Measurements from ENCODE around the gene VANGL1. TPM values are rescaled to one million over a fixed set of nuclear protein-coding genes. Genes with fewer than 3 reads are reported as not detected.

VANGL1 gene
- total RNA-seq, 2 experiments from 2014 or later: 1.1 to 1.8 TPM

DNA sequence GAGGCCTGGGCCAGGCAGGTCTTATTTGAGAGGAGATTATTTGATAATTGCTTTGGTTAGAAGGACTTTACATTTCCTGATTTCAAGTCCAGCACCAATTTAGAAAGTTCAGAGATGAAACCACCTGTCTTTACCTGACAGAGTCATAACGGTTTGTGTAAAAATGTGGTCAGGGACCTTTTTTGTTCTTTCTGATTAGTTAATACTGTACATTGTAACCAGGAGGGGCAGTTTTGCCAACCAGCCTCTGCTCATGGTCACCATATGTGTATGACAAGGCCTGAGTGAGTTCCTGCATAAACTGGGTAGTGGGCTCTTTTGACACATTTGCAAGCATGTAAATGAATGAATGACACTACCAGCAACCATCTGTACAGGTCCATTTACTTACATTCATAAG lies 55.8 kb downstream of the VANGL1 start:
- POLR2A ChIA-PET: no interaction called here
- TF ChIP-seq, protein P1, sequence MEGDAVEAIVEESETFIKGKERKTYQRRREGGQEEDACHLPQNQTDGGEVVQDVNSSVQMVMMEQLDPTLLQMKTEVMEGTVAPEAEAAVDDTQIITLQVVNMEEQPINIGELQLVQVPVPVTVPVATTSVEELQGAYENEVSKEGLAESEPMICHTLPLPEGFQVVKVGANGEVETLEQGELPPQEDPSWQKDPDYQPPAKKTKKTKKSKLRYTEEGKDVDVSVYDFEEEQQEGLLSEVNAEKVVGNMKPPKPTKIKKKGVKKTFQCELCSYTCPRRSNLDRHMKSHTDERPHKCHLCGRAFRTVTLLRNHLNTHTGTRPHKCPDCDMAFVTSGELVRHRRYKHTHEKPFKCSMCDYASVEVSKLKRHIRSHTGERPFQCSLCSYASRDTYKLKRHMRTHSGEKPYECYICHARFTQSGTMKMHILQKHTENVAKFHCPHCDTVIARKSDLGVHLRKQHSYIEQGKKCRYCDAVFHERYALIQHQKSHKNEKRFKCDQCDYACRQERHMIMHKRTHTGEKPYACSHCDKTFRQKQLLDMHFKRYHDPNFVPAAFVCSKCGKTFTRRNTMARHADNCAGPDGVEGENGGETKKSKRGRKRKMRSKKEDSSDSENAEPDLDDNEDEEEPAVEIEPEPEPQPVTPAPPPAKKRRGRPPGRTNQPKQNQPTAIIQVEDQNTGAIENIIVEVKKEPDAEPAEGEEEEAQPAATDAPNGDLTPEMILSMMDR (IDR thresholded peaks at IDR 0.05): no peak
- H3K4me1 Mint-ChIP-seq (ENCODE audit: low read depth): no peaks in the 10 kb centered on the region
- no peak overlapping the region for H3K27ac Mint-ChIP-seq
- Histone ChIP-seq H3K4me3 (ENCODE audit: low read length) (no peak overlapping the region), H3K27ac (ENCODE audit: low read depth in 1 of 2, low read length in 2 of 2) (no peak overlapping the region), H3K9me3 (ENCODE audit: control insufficient read depth in 1 of 2, insufficient read depth in 1 of 2, low read length in 2 of 2) (no peaks in the 10 kb centered on the region), H3K4me1 (ENCODE audit: insufficient read depth, low read length) (no peaks in the 10 kb centered on the region), H3K27me3 (ENCODE audit: control insufficient read depth in 1 of 2, insufficient read depth in 2 of 2, low read length in 2 of 2) (peaks cover 0 to 5% of the 10 kb centered on the region in 2 experiments), H3K36me3 (ENCODE audit: insufficient read depth, low read length) (no peaks in the 10 kb centered on the region)
- CTCF ChIA-PET: no interaction called here
- H3K36me3 Mint-ChIP-seq (ENCODE audit: low read depth): no peaks in the 10 kb centered on the region
- no peak overlapping the region for H3K4me3 Mint-ChIP-seq
- H3K9me3 Mint-ChIP-seq: no peaks in the 10 kb centered on the region
- DNase-seq (no peak), ATAC-seq (ENCODE audit: poor library complexity) (no peak)
- intact Hi-C loops (cut with DNase I, micrococcal nuclease): no loop called here
- H3K27me3 Mint-ChIP-seq: no peaks in the 10 kb centered on the region

DNA sequence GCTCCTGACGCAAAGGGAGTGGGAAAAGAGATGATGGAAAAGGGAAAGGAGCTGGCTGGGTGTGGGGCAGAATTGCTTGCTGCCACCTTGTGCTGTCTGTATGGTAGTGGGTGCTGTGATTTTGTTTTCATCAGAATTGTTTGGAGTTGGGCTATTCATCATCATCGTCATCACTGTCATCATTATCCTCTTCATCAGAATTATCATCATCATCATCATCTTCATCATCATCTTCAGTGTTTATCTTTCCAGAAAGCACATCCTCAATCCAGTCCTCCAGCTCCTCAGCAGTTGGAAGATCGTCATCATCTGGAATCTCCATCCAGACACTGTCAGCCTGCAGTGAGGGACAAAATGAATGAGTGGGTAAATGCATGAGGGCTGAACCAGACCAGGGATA lies 59.3 kb downstream of the VANGL1 start:
- Mint-ChIP-seq H3K27ac (no peak overlapping the region), H3K4me1 (ENCODE audit: low read depth) (no peaks in the 10 kb centered on the region), H3K27me3 (no peaks in the 10 kb centered on the region), H3K4me3 (no peak overlapping the region), H3K36me3 (ENCODE audit: low read depth) (no peaks in the 10 kb centered on the region), H3K9me3 (no peaks in the 10 kb centered on the region)
- intact Hi-C loops (cut with DNase I, micrococcal nuclease): no loop called here
- no peaks in the 10 kb centered on the region for H3K4me1 ChIP-seq (ENCODE audit: insufficient read depth, low read length)
- ATAC-seq (ENCODE audit: poor library complexity) (no peak), DNase-seq (no peak)
- TF ChIP-seq, protein P1 (IDR thresholded peaks at IDR 0.05): no peak
- ChIA-PET POLR2A (interaction anchor here (0.6 kb wide), 1 partner anchor 14 kb away, joined by 3 read pairs; no protein-coding TSS in a partner anchor), CTCF (no interaction called here)
- no peaks in the 10 kb centered on the region for H3K36me3 ChIP-seq (ENCODE audit: insufficient read depth, low read length)
- no peak overlapping the region for H3K27ac ChIP-seq (ENCODE audit: low read depth in 1 of 2, low read length in 2 of 2)
- H3K27me3 ChIP-seq (ENCODE audit: control insufficient read depth in 1 of 2, insufficient read depth in 2 of 2, low read length in 2 of 2): peaks cover 0 to 5% of the 10 kb centered on the region in 2 experiments
- H3K9me3 ChIP-seq (ENCODE audit: control insufficient read depth in 1 of 2, insufficient read depth in 1 of 2, low read length in 2 of 2): no peaks in the 10 kb centered on the region
- no peak overlapping the region for H3K4me3 ChIP-seq (ENCODE audit: low read length)

DNA sequence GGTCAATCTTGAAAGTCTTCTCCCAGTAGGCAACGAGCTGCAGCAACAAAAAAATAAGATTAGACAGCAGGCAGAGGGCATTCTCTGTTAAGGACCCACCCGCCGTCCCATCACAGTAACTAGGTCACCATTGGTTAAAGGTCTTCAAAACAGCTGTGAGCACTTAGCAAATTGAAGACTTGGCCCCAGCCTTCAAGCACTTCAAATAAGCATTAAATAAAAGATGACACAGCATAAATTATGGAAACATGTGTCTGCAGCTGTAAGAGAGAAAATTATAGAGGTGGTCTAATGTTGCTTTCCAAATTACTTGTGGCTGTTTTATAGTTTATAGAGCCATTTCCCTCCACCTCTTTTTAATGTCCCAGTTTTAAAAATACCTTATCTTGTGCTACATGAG lies 61.2 kb downstream of the VANGL1 start:
- no peak overlapping the region for H3K4me3 ChIP-seq (ENCODE audit: low read length)
- H3K36me3 ChIP-seq (ENCODE audit: insufficient read depth, low read length): no peaks in the 10 kb centered on the region
- no peaks in the 10 kb centered on the region for H3K9me3 ChIP-seq (ENCODE audit: control insufficient read depth in 1 of 2, insufficient read depth in 1 of 2, low read length in 2 of 2)
- no peaks in the 10 kb centered on the region for H3K4me1 Mint-ChIP-seq (ENCODE audit: low read depth)
- H3K27me3 ChIP-seq (ENCODE audit: control insufficient read depth in 1 of 2, insufficient read depth in 2 of 2, low read length in 2 of 2): peaks cover 0 to 5% of the 10 kb centered on the region in 2 experiments
- H3K36me3 Mint-ChIP-seq (ENCODE audit: low read depth): no peaks in the 10 kb centered on the region
- no peak overlapping the region for H3K4me3 Mint-ChIP-seq
- no peak for ATAC-seq (ENCODE audit: poor library complexity)
- ChIA-PET POLR2A (no interaction called here), CTCF (no interaction called here)
- intact Hi-C loops (cut with DNase I, micrococcal nuclease): no loop called here
- H3K27me3 Mint-ChIP-seq: peaks cover 7% of the 10 kb centered on the region
- no peak overlapping the region for H3K27ac ChIP-seq (ENCODE audit: low read depth in 1 of 2, low read length in 2 of 2)
- no peak for DNase-seq
- TF ChIP-seq, protein P1 (IDR thresholded peaks at IDR 0.05): no peak
- H3K4me1 ChIP-seq (ENCODE audit: insufficient read depth, low read length): no peaks in the 10 kb centered on the region
- no peak overlapping the region for H3K27ac Mint-ChIP-seq
- H3K9me3 Mint-ChIP-seq: no peaks in the 10 kb centered on the region

Data from CD4-positive, alpha-beta T cell (primary cell).